ENCODE measurements around the gene APBA1.

Gene APBA1

DNA sequence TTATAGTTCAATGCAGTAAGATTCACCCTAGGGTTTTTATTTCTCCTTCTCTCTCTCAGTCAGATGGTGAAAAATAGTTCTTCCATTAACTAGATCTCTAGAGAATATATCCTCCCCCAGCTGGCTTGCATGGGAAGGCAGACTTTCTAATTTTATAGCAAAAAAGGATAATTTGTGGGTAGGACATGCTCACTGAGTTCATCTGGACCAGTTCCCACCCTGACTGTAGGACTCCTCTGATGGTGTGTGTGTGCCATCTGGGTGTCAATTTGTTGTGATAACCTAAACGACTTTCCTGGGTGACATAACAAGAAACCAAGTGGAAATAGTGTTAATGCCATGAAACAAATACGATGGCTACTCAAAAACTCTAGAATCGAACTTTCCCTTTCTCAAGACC, 44.9 kb downstream of the APBA1 start:
- TF ChIP-seq, protein P1, sequence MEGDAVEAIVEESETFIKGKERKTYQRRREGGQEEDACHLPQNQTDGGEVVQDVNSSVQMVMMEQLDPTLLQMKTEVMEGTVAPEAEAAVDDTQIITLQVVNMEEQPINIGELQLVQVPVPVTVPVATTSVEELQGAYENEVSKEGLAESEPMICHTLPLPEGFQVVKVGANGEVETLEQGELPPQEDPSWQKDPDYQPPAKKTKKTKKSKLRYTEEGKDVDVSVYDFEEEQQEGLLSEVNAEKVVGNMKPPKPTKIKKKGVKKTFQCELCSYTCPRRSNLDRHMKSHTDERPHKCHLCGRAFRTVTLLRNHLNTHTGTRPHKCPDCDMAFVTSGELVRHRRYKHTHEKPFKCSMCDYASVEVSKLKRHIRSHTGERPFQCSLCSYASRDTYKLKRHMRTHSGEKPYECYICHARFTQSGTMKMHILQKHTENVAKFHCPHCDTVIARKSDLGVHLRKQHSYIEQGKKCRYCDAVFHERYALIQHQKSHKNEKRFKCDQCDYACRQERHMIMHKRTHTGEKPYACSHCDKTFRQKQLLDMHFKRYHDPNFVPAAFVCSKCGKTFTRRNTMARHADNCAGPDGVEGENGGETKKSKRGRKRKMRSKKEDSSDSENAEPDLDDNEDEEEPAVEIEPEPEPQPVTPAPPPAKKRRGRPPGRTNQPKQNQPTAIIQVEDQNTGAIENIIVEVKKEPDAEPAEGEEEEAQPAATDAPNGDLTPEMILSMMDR (IDR thresholded peaks at IDR 0.05; ENCODE audit: borderline replicate concordance, extremely low read depth, low read length, poor library complexity, severe bottlenecking), result no peak
- TF ChIP-seq EZH2 (IDR thresholded peaks at IDR 0.05; ENCODE audit: borderline replicate concordance, low read depth, low read length, severe bottlenecking), result no peak
- Histone ChIP-seq H3K4me3 (ENCODE audit: low read depth in 1 of 2, low read length in 2 of 2) (no peak overlapping the region), H3K9me3 (ENCODE audit: insufficient read depth, low read length, severe bottlenecking) (no peaks in the 10 kb centered on the region), H4K20me1 (ENCODE audit: insufficient read depth, low read length) (no peaks in the 10 kb centered on the region), H2AFZ (ENCODE audit: low read depth, low read length) (no peak overlapping the region), H3K9ac (ENCODE audit: low read depth, low read length) (no peak overlapping the region), H3K27ac (ENCODE audit: low read length) (no peak overlapping the region), H3K27me3 (ENCODE audit: insufficient read depth, low read length, poor library complexity) (no peaks in the 10 kb centered on the region), H3K4me2 (ENCODE audit: insufficient read depth, low read length) (no peak overlapping the region), H3K79me2 (ENCODE audit: insufficient read depth, low read length) (no peaks in the 10 kb centered on the region), H3K4me1 (ENCODE audit: insufficient read depth, low read length) (no peaks in the 10 kb centered on the region), H3K36me3 (ENCODE audit: insufficient read depth, low read length) (no peaks in the 10 kb centered on the region)
- no peak for DNase-seq
- ATAC-seq (ENCODE audit: insufficient read depth, low read depth), result no peak

DNA sequence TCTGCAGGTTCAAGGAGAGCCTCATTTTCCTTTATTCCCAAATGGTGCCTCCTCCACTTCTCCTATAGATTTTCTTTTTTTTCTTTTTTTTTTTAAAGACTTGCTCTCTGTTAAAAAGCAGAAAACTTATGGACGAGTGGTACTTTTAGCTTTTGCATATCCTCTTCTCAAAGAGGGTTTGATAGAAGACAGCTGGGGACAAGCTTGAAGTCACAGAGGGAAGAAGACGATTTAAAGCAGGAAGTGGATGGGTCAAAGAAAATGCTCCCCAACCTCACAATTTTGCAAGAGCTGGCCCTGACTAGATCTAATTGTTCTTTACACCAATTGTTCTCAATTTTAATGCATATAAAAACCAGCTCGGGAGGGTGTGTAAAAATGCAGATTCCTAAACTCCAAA, 48.9 kb downstream of the APBA1 start:
- Histone ChIP-seq H3K4me1 (ENCODE audit: insufficient read depth, low read length) (no peaks in the 10 kb centered on the region), H3K36me3 (ENCODE audit: insufficient read depth, low read length) (no peaks in the 10 kb centered on the region), H3K79me2 (ENCODE audit: insufficient read depth, low read length) (no peaks in the 10 kb centered on the region), H3K9ac (ENCODE audit: low read depth, low read length) (no peak overlapping the region), H4K20me1 (ENCODE audit: insufficient read depth, low read length) (no peaks in the 10 kb centered on the region), H3K27me3 (ENCODE audit: insufficient read depth, low read length, poor library complexity) (no peaks in the 10 kb centered on the region), H3K27ac (ENCODE audit: low read length) (no peak overlapping the region), H3K4me2 (ENCODE audit: insufficient read depth, low read length) (no peak overlapping the region), H2AFZ (ENCODE audit: low read depth, low read length) (no peak overlapping the region), H3K4me3 (ENCODE audit: low read depth in 1 of 2, low read length in 2 of 2) (no peak overlapping the region), H3K9me3 (ENCODE audit: insufficient read depth, low read length, severe bottlenecking) (no peaks in the 10 kb centered on the region)
- TF ChIP-seq EZH2 (IDR thresholded peaks at IDR 0.05; ENCODE audit: borderline replicate concordance, low read depth, low read length, severe bottlenecking), result no peak
- TF ChIP-seq, protein P1 (IDR thresholded peaks at IDR 0.05; ENCODE audit: borderline replicate concordance, extremely low read depth, low read length, poor library complexity, severe bottlenecking), result no peak
- ATAC-seq (ENCODE audit: insufficient read depth, low read depth) (no peak), DNase-seq (no peak)

DNA sequence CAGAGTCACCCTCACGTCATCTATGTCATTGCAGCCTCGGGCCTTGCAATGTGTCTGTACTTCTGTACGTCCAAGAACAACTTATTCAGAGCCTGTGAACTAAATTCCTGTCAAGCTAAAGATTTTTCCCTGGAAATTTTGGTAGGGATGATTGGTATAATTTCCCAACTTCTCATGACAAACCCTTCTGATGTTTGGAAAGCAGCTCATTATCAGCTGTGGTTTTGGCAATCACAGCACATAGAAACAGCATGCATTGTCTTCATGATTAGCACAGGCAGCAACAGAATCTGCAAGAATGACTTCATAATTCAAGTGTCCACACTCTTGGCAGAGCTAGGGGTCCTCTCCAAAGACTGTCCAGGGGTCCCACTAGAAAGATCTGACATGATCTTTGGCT, 49.5 kb downstream of the APBA1 start:
- H3K27ac ChIP-seq (ENCODE audit: low read length), result no peak overlapping the region
- TF ChIP-seq, protein P1 (IDR thresholded peaks at IDR 0.05; ENCODE audit: borderline replicate concordance, extremely low read depth, low read length, poor library complexity, severe bottlenecking), result no peak
- TF ChIP-seq EZH2 (IDR thresholded peaks at IDR 0.05; ENCODE audit: borderline replicate concordance, low read depth, low read length, severe bottlenecking), result no peak
- no peaks in the 10 kb centered on the region for H3K79me2 ChIP-seq (ENCODE audit: insufficient read depth, low read length)
- H3K4me1 ChIP-seq (ENCODE audit: insufficient read depth, low read length), result no peaks in the 10 kb centered on the region
- no peaks in the 10 kb centered on the region for H3K36me3 ChIP-seq (ENCODE audit: insufficient read depth, low read length)
- no peaks in the 10 kb centered on the region for H3K27me3 ChIP-seq (ENCODE audit: insufficient read depth, low read length, poor library complexity)
- no peak for ATAC-seq (ENCODE audit: insufficient read depth, low read depth)
- no peak overlapping the region for H3K9ac ChIP-seq (ENCODE audit: low read depth, low read length)
- H3K4me3 ChIP-seq (ENCODE audit: low read depth in 1 of 2, low read length in 2 of 2), result no peak overlapping the region
- H3K9me3 ChIP-seq (ENCODE audit: insufficient read depth, low read length, severe bottlenecking), result no peaks in the 10 kb centered on the region
- no peak for DNase-seq
- H3K4me2 ChIP-seq (ENCODE audit: insufficient read depth, low read length), result no peak overlapping the region
- H2AFZ ChIP-seq (ENCODE audit: low read depth, low read length), result no peak overlapping the region
- no peaks in the 10 kb centered on the region for H4K20me1 ChIP-seq (ENCODE audit: insufficient read depth, low read length)
